OCI-LY1 (cell line): ENCODE measurements around the gene CABCOCO1.
"Not testable (repeated sequence)": the region's sequence is repeated elsewhere in the genome, so short reads cannot be mapped to it uniquely, and the experiment has no call there.

Experiments used
- H2AFZ ChIP-seq: fragments of 200-600 bp; sonication (generic), shearing (Covaris generic); 2 replicates; pipeline ENCODE4 v1.6.0; 2014; ENCODE audit warnings: antibody characterized with exemption, mild to moderate bottlenecking, low read length
- H3F3A ChIP-seq: fragments of 200-600 bp; sonication (generic), shearing (Covaris generic); 2 replicates; pipeline ENCODE4 v1.6.0; 2014; ENCODE audit warnings: mild to moderate bottlenecking, antibody characterized with exemption, low read length, moderate library complexity; ENCODE audit not compliant: insufficient read depth
- H3K27ac ChIP-seq: fragments of 200-600 bp; sonication (generic); 2 replicates; pipeline ENCODE4 v1.5.1; 2014; ENCODE audit warnings: low read length, mixed run types, mild to moderate bottlenecking, low read depth; ENCODE audit not compliant: poor library complexity, severe bottlenecking
- H3K27me3 ChIP-seq: fragments of 200-600 bp; sonication (generic); 2 replicates; pipeline ENCODE4 v1.6.0; 2014; ENCODE audit warnings: antibody characterized with exemption, mild to moderate bottlenecking, low read length, moderate library complexity; ENCODE audit not compliant: insufficient read depth
- H3K36me3 ChIP-seq: fragments of 200-600 bp; sonication (generic); 2 replicates; pipeline ENCODE4 v1.6.1; 2014; ENCODE audit warnings: mild to moderate bottlenecking, antibody characterized with exemption, low read length, moderate library complexity, mixed read lengths; ENCODE audit not compliant: insufficient read depth
- H3K4me1 ChIP-seq: fragments of 200-600 bp; sonication (generic); 2 replicates; pipeline ENCODE4 v1.5.1; 2014; ENCODE audit warnings: mild to moderate bottlenecking, low read length, moderate library complexity; ENCODE audit not compliant: insufficient read depth, severe bottlenecking
- H3K4me2 ChIP-seq: fragments of 200-600 bp; sonication (generic), shearing (Covaris generic); 2 replicates; pipeline ENCODE4 v1.6.1; 2014; ENCODE audit warnings: low read length
- H3K4me3 ChIP-seq: fragments of 200-600 bp; sonication (generic); 2 replicates; pipeline ENCODE4 v1.5.1; 2014; ENCODE audit warnings: low read length, low read depth, mild to moderate bottlenecking, mixed read lengths; ENCODE audit not compliant: poor library complexity, severe bottlenecking
- H3K79me2 ChIP-seq: fragments of 200-600 bp; shearing (Covaris generic); 2 replicates; pipeline ENCODE4 v1.6.1; 2016; ENCODE audit warnings: mixed run types, low read length, mixed read lengths; ENCODE audit not compliant: insufficient read depth
- H3K9ac ChIP-seq: fragments of 200-600 bp; sonication (generic), shearing (Covaris generic); 2 replicates; pipeline ENCODE4 v1.6.1; 2014; ENCODE audit warnings: mild to moderate bottlenecking, low read length, mixed read lengths
- H3K9me2 ChIP-seq: fragments of 200-600 bp; sonication (generic), shearing (Covaris generic); 2 replicates; pipeline ENCODE4 v1.6.1; 2014; ENCODE audit warnings: low read depth, mild to moderate bottlenecking, low read length, mixed read lengths
- H3K9me3 ChIP-seq: fragments of 200-600 bp; shearing (Covaris generic); 2 replicates; pipeline ENCODE4 v1.6.1; 2014; ENCODE audit warnings: low read length, mixed read lengths
- H4K20me1 ChIP-seq: fragments of 200-600 bp; sonication (generic), shearing (Covaris generic); 2 replicates; pipeline ENCODE4 v1.6.0; 2016; ENCODE audit warnings: mild to moderate bottlenecking, low read length; ENCODE audit not compliant: insufficient read depth
- CTCF ChIP-seq: fragments of 200-600 bp; sonication (generic), shearing (Covaris generic); IDR thresholded peaks from 2 replicates; pipeline ENCODE4 v1.5.1; 2017; ENCODE audit warnings: mild to moderate bottlenecking, antibody characterized with exemption, low read length, moderate library complexity, mixed read lengths
- EZH2 ChIP-seq: fragments of 200-600 bp; sonication (generic), shearing (Covaris generic); IDR thresholded peaks from 2 replicates; pipeline ENCODE4 v1.8.0; 2017; ENCODE audit warnings: borderline replicate concordance, mixed run types, mild to moderate bottlenecking, antibody characterized with exemption, low read length, moderate library complexity, mixed read lengths

Gene CABCOCO1

DNA sequence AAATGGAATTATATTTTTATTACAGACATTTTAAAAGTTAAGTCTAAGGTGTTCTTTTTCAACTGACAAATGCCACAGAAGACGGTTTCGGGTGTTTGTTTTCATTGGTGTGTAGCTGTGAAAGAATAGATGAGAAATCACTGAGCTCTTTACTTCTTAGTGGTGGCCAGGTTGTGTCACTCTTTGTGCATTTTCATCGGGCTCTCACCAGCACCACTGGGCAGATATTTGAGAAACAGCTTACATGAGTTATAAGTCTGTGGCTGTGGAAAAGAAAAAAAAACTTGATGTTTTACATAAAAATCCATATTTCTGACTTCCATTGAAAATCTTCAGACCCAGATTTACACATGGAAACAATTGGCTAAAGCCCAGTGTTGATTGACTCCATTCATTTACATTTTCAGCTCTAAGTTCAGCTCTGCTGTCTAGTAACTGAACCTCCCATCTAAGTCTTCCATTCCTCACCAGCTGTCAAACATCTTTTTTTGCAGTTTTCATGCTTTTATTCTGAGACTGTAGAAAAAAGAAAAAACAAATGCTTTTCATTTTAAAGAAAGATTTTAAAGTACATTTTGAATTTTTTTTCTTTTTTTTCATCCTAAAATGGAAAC, 22.3 kb downstream of the CABCOCO1 start:
- Histone ChIP-seq H3K9ac (no peak overlapping the region), H2AFZ (no peak overlapping the region), H3K4me3 (no peak overlapping the region), H3K36me3 (no peaks in the 10 kb centered on the region), H3K27me3 (no peaks in the 10 kb centered on the region), H3K4me1 (no peaks in the 10 kb centered on the region), H3K4me2 (no peak overlapping the region), H3K9me2 (no peaks in the 10 kb centered on the region), H3K9me3 (no peaks in the 10 kb centered on the region), H3F3A (no peaks in the 10 kb centered on the region), H4K20me1 (no peaks in the 10 kb centered on the region), H3K79me2 (no peaks in the 10 kb centered on the region), H3K27ac (no peak overlapping the region)
- no peak for TF ChIP-seq CTCF
- TF ChIP-seq EZH2: no peak

GRCh38 chr10:61688551-61689308, 26.0 kb downstream of the CABCOCO1 start:
- H3K36me3 ChIP-seq: no peaks in the 10 kb centered on the region
- H3K27me3 ChIP-seq: no peaks in the 10 kb centered on the region
- no peak overlapping the region for H3K4me3 ChIP-seq
- H2AFZ ChIP-seq: no peak overlapping the region
- H3K9me3 ChIP-seq: no peaks in the 10 kb centered on the region
- no peaks in the 10 kb centered on the region for H4K20me1 ChIP-seq
- H3K27ac ChIP-seq: no peak overlapping the region
- H3F3A ChIP-seq: no peaks in the 10 kb centered on the region
- no peaks in the 10 kb centered on the region for H3K4me1 ChIP-seq
- no peak overlapping the region for H3K4me2 ChIP-seq
- no peaks in the 10 kb centered on the region for H3K9me2 ChIP-seq
- H3K9ac ChIP-seq: no peak overlapping the region
- TF ChIP-seq EZH2: no peak
- no peak for TF ChIP-seq CTCF
- no peaks in the 10 kb centered on the region for H3K79me2 ChIP-seq

DNA sequence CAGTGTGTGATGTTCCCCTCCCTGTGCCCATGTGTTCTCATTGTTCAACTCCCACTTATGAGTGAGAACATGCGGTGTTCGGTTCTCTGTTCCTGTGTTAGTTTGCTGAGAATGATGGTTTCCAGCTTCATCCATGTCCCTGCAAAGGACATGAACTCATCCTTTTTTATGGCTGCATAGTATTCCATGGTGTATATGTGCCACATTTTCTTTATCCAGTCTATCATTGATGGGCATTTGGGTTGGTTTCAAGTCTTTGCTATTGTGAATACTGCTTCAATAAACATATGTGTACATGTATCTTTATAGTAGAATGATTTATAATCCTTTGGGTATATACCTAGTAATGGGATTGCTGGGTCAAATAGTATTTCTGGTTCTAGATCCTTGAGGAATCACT, 28.9 kb downstream of the CABCOCO1 start:
- H4K20me1 ChIP-seq, H3K27ac ChIP-seq, H3K4me1 ChIP-seq, H3K9me3 ChIP-seq, H3K27me3 ChIP-seq, H3K9ac ChIP-seq, H3K4me2 ChIP-seq, H3K36me3 ChIP-seq, H2AFZ ChIP-seq, H3K4me3 ChIP-seq, H3F3A ChIP-seq, H3K9me2 ChIP-seq, H3K79me2 ChIP-seq: not testable (repeated sequence)
